ENCODE results near the gene MRPS22. TPM values are rescaled to one million over a fixed set of nuclear protein-coding genes. Genes with fewer than 3 reads are reported as not detected.

MRPS22 gene
- total and polyA plus RNA-seq, 9 of the 15 experiments (the other 6 are each of a cell fraction or from before 2014, with no cell fraction given), result 148 to 397 (median 229) TPM

DNA sequence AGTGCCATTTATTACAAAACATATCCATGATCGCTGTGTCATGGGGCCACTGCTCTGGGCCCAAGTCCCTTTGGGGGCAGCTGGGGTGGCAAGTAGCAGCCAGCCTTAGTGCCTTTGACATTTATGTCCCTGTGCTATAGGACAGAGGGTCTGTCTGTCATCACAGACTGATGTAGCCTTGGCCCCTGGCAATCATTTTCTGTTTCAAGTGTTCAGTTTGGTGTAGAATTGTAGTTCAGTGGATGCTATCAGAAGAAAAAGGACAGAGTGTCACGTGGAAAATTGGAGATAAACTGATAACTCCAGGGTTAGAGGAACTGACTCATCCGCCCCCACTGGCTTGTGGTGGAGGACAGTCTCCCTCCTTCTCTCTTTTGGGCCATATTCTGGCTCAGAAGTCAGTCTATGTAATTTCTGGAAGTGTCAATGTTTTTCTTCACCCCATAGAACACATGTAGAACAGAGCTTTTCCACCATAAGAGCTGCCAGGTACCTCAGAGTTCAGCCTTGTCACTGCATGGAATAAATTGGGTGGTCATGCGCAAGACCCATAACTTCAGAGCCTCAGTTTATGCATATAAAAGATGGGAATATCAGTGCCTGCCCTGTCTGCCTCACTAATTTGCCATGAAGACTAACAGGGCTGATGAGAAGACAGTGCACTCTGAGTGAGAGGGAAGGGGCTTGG lies 4.5 kb upstream of the MRPS22 start (continued):
- TF ChIP-seq, protein P1, sequence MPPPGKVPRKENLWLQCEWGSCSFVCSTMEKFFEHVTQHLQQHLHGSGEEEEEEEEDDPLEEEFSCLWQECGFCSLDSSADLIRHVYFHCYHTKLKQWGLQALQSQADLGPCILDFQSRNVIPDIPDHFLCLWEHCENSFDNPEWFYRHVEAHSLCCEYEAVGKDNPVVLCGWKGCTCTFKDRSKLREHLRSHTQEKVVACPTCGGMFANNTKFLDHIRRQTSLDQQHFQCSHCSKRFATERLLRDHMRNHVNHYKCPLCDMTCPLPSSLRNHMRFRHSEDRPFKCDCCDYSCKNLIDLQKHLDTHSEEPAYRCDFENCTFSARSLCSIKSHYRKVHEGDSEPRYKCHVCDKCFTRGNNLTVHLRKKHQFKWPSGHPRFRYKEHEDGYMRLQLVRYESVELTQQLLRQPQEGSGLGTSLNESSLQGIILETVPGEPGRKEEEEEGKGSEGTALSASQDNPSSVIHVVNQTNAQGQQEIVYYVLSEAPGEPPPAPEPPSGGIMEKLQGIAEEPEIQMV (tag; conservative IDR thresholded peaks at IDR 0.05; ENCODE audit: low read depth), result no peak
- TF ChIP-seq ARID2 (IDR thresholded peaks at IDR 0.05) (no peak), NRF1 (conservative IDR thresholded peaks at IDR 0.05 in 1 of 2, IDR thresholded peaks at IDR 0.05 in 1 of 2) (peak in 1 of 2 experiments; percentile 15; a peak in 2 of 4 replicates), HMG20B (CRISPR knock-in tag; IDR thresholded peaks at IDR 0.05) (no peak), LEF1 (IDR thresholded peaks at IDR 0.05) (peak; percentile 82), XRCC5 (IDR thresholded peaks at IDR 0.05; ENCODE audit: low read depth, low read length) (no peak), RBM14 (IDR thresholded peaks at IDR 0.05; ENCODE audit: borderline replicate concordance, insufficient read depth, low read depth, low read length) (no peak), NFIX (CRISPR knock-in tag; IDR thresholded peaks at IDR 0.05; ENCODE audit: low read depth) (no peak), ZBTB7A (IDR thresholded peaks at IDR 0.05; ENCODE audit: borderline replicate concordance, control insufficient read depth, low read depth, low read length) (no peak), TAF9B (IDR thresholded peaks at IDR 0.05; ENCODE audit: partially characterized antibody) (peak; percentile 43), MTA3 (IDR thresholded peaks at IDR 0.05; ENCODE audit: borderline replicate concordance) (0 out of 2 replicates have a peak, but pooled peaks have one; percentile 15), BRCA1 (IDR thresholded peaks at IDR 0.05) (no peak), BRCA1 (CRISPR knock-in tag; IDR thresholded peaks at IDR 0.05) (no peak), MAZ (CRISPR knock-in tag; conservative IDR thresholded peaks at IDR 0.05 in 1 of 2, IDR thresholded peaks at IDR 0.05 in 1 of 2) (peak; percentile 37 to 73; a peak in 2 of 4 replicates), NFE2 (IDR thresholded peaks at IDR 0.05; ENCODE audit: low read depth) (peak; percentile 49)
- TF ChIP-seq, protein P2, sequence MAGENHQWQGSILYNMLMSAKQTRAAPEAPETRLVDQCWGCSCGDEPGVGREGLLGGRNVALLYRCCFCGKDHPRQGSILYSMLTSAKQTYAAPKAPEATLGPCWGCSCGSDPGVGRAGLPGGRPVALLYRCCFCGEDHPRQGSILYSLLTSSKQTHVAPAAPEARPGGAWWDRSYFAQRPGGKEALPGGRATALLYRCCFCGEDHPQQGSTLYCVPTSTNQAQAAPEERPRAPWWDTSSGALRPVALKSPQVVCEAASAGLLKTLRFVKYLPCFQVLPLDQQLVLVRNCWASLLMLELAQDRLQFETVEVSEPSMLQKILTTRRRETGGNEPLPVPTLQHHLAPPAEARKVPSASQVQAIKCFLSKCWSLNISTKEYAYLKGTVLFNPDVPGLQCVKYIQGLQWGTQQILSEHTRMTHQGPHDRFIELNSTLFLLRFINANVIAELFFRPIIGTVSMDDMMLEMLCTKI (IDR thresholded peaks at IDR 0.05; ENCODE audit: partially characterized antibody), result no peak
- TF ChIP-seq, protein P3, sequence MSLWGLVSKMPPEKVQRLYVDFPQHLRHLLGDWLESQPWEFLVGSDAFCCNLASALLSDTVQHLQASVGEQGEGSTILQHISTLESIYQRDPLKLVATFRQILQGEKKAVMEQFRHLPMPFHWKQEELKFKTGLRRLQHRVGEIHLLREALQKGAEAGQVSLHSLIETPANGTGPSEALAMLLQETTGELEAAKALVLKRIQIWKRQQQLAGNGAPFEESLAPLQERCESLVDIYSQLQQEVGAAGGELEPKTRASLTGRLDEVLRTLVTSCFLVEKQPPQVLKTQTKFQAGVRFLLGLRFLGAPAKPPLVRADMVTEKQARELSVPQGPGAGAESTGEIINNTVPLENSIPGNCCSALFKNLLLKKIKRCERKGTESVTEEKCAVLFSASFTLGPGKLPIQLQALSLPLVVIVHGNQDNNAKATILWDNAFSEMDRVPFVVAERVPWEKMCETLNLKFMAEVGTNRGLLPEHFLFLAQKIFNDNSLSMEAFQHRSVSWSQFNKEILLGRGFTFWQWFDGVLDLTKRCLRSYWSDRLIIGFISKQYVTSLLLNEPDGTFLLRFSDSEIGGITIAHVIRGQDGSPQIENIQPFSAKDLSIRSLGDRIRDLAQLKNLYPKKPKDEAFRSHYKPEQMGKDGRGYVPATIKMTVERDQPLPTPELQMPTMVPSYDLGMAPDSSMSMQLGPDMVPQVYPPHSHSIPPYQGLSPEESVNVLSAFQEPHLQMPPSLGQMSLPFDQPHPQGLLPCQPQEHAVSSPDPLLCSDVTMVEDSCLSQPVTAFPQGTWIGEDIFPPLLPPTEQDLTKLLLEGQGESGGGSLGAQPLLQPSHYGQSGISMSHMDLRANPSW (CRISPR knock-in tag; IDR thresholded peaks at IDR 0.05), result no peak
- TF ChIP-seq, protein P4, sequence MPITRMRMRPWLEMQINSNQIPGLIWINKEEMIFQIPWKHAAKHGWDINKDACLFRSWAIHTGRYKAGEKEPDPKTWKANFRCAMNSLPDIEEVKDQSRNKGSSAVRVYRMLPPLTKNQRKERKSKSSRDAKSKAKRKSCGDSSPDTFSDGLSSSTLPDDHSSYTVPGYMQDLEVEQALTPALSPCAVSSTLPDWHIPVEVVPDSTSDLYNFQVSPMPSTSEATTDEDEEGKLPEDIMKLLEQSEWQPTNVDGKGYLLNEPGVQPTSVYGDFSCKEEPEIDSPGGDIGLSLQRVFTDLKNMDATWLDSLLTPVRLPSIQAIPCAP (CRISPR knock-in tag; IDR thresholded peaks at IDR 0.05; ENCODE audit: borderline replicate concordance), result no peak
- TF ChIP-seq, protein P5, sequence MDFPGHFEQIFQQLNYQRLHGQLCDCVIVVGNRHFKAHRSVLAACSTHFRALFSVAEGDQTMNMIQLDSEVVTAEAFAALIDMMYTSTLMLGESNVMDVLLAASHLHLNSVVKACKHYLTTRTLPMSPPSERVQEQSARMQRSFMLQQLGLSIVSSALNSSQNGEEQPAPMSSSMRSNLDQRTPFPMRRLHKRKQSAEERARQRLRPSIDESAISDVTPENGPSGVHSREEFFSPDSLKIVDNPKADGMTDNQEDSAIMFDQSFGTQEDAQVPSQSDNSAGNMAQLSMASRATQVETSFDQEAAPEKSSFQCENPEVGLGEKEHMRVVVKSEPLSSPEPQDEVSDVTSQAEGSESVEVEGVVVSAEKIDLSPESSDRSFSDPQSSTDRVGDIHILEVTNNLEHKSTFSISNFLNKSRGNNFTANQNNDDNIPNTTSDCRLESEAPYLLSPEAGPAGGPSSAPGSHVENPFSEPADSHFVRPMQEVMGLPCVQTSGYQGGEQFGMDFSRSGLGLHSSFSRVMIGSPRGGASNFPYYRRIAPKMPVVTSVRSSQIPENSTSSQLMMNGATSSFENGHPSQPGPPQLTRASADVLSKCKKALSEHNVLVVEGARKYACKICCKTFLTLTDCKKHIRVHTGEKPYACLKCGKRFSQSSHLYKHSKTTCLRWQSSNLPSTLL (IDR thresholded peaks at IDR 0.05), result no peak
